ENCODE measurements around the gene LHPP.

The LHPP gene

GRCh38 chr10:124554085-124554858, 92.6 kb downstream of the LHPP start:
- DNase-seq, result no peak
- TF ChIP-seq CTCF (IDR thresholded peaks at IDR 0.05; ENCODE audit: low read depth, low read length, missing control alignments), result no peak
- Histone ChIP-seq H3K36me3 (replicated peaks) (no peaks in the 10 kb centered on the region), H3K27ac (no peak overlapping the region), H3K27me3 (replicated peaks) (no peaks in the 10 kb centered on the region), H3K4me3 (ENCODE audit: low read depth, low read length) (no peak overlapping the region)
- in situ Hi-C loops (cut with HindIII; ENCODE audit: low pct_ligation_motif_present, low sequenced_read_pairs), result no loop called here

GRCh38 chr10:124557167-124557566, 95.5 kb downstream of the LHPP start:
- no peak for TF ChIP-seq CTCF (IDR thresholded peaks at IDR 0.05; ENCODE audit: low read depth, low read length, missing control alignments)
- no peak overlapping the region for H3K27ac ChIP-seq
- in situ Hi-C loops (cut with HindIII; ENCODE audit: low pct_ligation_motif_present, low sequenced_read_pairs), result no loop called here
- DNase-seq, result no peak
- H3K4me3 ChIP-seq (ENCODE audit: low read depth, low read length), result no peak overlapping the region
- H3K36me3 ChIP-seq (replicated peaks), result no peaks in the 10 kb centered on the region
- no peaks in the 10 kb centered on the region for H3K27me3 ChIP-seq (replicated peaks)

GRCh38 chr10:124557648-124558338, 96.2 kb downstream of the LHPP start:
- no peak for DNase-seq
- H3K27me3 ChIP-seq (replicated peaks), result no peaks in the 10 kb centered on the region
- in situ Hi-C loops (cut with HindIII; ENCODE audit: low pct_ligation_motif_present, low sequenced_read_pairs), result no loop called here
- H3K4me3 ChIP-seq (ENCODE audit: low read depth, low read length), result no peak overlapping the region
- no peak for TF ChIP-seq CTCF (IDR thresholded peaks at IDR 0.05; ENCODE audit: low read depth, low read length, missing control alignments)
- no peaks in the 10 kb centered on the region for H3K36me3 ChIP-seq (replicated peaks)
- no peak overlapping the region for H3K27ac ChIP-seq

- no peak overlapping the region for H3K4me3 ChIP-seq (ENCODE audit: low read depth, low read length)
- no peak for TF ChIP-seq CTCF (IDR thresholded peaks at IDR 0.05; ENCODE audit: low read depth, low read length, missing control alignments)
- H3K27ac ChIP-seq, result no peak overlapping the region
- no peaks in the 10 kb centered on the region for H3K36me3 ChIP-seq (replicated peaks)
- no peak for DNase-seq
- H3K27me3 ChIP-seq (replicated peaks), result no peaks in the 10 kb centered on the region
- in situ Hi-C loops (cut with HindIII; ENCODE audit: low pct_ligation_motif_present, low sequenced_read_pairs), result no loop called here
These were observed 97.0 kb downstream of the LHPP start for GRCh38 chr10:124558339-124559321.

GRCh38 chr10:124559372-124560132, 97.9 kb downstream of the LHPP start:
- Histone ChIP-seq H3K27ac (no peak overlapping the region), H3K27me3 (replicated peaks) (no peaks in the 10 kb centered on the region), H3K36me3 (replicated peaks) (no peaks in the 10 kb centered on the region), H3K4me3 (ENCODE audit: low read depth, low read length) (no peak overlapping the region)
- in situ Hi-C loops (cut with HindIII; ENCODE audit: low pct_ligation_motif_present, low sequenced_read_pairs), result no loop called here
- no peak for DNase-seq
- no peak for TF ChIP-seq CTCF (IDR thresholded peaks at IDR 0.05; ENCODE audit: low read depth, low read length, missing control alignments)
